ENCODE results near the gene TMEM141. TPM values are rescaled to one million over a fixed set of nuclear protein-coding genes. Genes with fewer than 3 reads are reported as not detected.

TMEM141 gene
- total RNA-seq, 2 experiments from 2014 or later: 43.2 to 70.2 TPM

- H3K79me2 ChIP-seq (ENCODE audit: insufficient read depth, low read depth, low read length): no peaks in the 10 kb centered on the region
- BruUV-seq (replicated peaks): no TSS peak
- ChIA-PET POLR2A (no interaction called here), CTCF (ENCODE audit: unreplicated experiment) (no interaction called here)
- DNase-seq (ENCODE audit: low spot score): no peak
- H4K20me1 ChIP-seq (ENCODE audit: insufficient read depth, low read length): no peaks in the 10 kb centered on the region
- no peaks in the 10 kb centered on the region for H3K4me1 ChIP-seq (ENCODE audit: insufficient read depth, low read length, poor library complexity, severe bottlenecking)
- intact Hi-C loops (cut with micrococcal nuclease; ENCODE audit: unreplicated experiment): no loop called here
- no peaks in the 10 kb centered on the region for H3K9me2 ChIP-seq (ENCODE audit: insufficient read depth, low read length)
- no peak overlapping the region for H3K27ac ChIP-seq (ENCODE audit: low read depth, low read length, poor library complexity, severe bottlenecking)
- no peak overlapping the region for H3K4me3 ChIP-seq (ENCODE audit: low read depth, low read length, poor library complexity, severe bottlenecking)
- TF ChIP-seq, protein P1, sequence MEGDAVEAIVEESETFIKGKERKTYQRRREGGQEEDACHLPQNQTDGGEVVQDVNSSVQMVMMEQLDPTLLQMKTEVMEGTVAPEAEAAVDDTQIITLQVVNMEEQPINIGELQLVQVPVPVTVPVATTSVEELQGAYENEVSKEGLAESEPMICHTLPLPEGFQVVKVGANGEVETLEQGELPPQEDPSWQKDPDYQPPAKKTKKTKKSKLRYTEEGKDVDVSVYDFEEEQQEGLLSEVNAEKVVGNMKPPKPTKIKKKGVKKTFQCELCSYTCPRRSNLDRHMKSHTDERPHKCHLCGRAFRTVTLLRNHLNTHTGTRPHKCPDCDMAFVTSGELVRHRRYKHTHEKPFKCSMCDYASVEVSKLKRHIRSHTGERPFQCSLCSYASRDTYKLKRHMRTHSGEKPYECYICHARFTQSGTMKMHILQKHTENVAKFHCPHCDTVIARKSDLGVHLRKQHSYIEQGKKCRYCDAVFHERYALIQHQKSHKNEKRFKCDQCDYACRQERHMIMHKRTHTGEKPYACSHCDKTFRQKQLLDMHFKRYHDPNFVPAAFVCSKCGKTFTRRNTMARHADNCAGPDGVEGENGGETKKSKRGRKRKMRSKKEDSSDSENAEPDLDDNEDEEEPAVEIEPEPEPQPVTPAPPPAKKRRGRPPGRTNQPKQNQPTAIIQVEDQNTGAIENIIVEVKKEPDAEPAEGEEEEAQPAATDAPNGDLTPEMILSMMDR (conservative IDR thresholded peaks at IDR 0.05; ENCODE audit: low read length): no peak
- no peak for TF ChIP-seq EZH2phosphoT487 (IDR thresholded peaks at IDR 0.05; ENCODE audit: borderline replicate concordance, low read depth, low read length)
- H3K9me3 ChIP-seq (ENCODE audit: low read length): peaks cover 10% of the 10 kb centered on the region; the same call in 1 of the 2 replicates
- no peaks in the 10 kb centered on the region for H3K36me3 ChIP-seq (ENCODE audit: insufficient read depth, low read length)
- no peak overlapping the region for H2AFZ ChIP-seq (ENCODE audit: low read length)
- H3K4me2 ChIP-seq (ENCODE audit: low read length): no peak overlapping the region
Observed at GRCh38 chr9:136756836-136757235, 34.3 kb upstream of the TMEM141 start.

DNA sequence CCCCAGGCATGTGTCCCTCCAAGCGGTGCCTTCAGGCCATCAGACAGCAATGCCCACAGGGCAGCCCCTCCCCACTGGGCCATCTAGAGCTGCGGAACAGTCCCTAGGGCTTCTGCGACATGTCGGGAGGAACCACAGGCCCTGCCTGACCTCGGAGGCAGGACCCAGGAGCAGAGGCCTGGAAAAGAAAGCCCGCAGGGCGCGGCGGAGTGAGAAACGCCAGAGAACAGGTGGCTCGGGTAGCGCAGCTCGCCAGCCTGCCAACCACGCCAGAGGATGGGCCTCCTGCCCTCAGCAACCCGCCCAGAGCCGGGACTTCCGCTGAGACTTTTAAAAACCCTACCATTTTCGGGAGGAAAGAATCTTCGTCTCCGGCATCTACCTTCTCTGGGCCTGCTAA lies 33.8 kb upstream of the TMEM141 start:
- POLR2A ChIA-PET: no interaction called here
- intact Hi-C loops (cut with micrococcal nuclease; ENCODE audit: unreplicated experiment): no loop called here
- Histone ChIP-seq H3K79me2 (ENCODE audit: insufficient read depth, low read depth, low read length) (no peaks in the 10 kb centered on the region), H3K27ac (ENCODE audit: low read depth, low read length, poor library complexity, severe bottlenecking) (no peak overlapping the region), H4K20me1 (ENCODE audit: insufficient read depth, low read length) (no peaks in the 10 kb centered on the region), H3K4me2 (ENCODE audit: low read length) (no peak overlapping the region), H3K4me3 (ENCODE audit: low read depth, low read length, poor library complexity, severe bottlenecking) (no peak overlapping the region), H3K9me2 (ENCODE audit: insufficient read depth, low read length) (no peaks in the 10 kb centered on the region), H3K4me1 (ENCODE audit: insufficient read depth, low read length, poor library complexity, severe bottlenecking) (no peaks in the 10 kb centered on the region), H3K9me3 (ENCODE audit: low read length) (peaks cover 5% of the 10 kb centered on the region; the same call in 1 of the 2 replicates), H2AFZ (ENCODE audit: low read length) (no peak overlapping the region), H3K36me3 (ENCODE audit: insufficient read depth, low read length) (no peaks in the 10 kb centered on the region)
- no TSS peak for BruUV-seq (replicated peaks)
- CTCF ChIA-PET (ENCODE audit: unreplicated experiment): interaction anchor here (0.6 to 0.7 kb wide), 2 partner anchors 34 to 604 kb away, joined by 3 read pairs; no protein-coding TSS in a partner anchor
- TF ChIP-seq EZH2phosphoT487 (IDR thresholded peaks at IDR 0.05; ENCODE audit: borderline replicate concordance, low read depth, low read length): no peak
- TF ChIP-seq, protein P1 (conservative IDR thresholded peaks at IDR 0.05; ENCODE audit: low read length): no peak
- no peak for DNase-seq (ENCODE audit: low spot score)

- H3K9me2 ChIP-seq (ENCODE audit: insufficient read depth, low read length): no peaks in the 10 kb centered on the region
- no peaks in the 10 kb centered on the region for H3K79me2 ChIP-seq (ENCODE audit: insufficient read depth, low read depth, low read length)
- no peak overlapping the region for H3K4me3 ChIP-seq (ENCODE audit: low read depth, low read length, poor library complexity, severe bottlenecking)
- ChIA-PET POLR2A (no interaction called here), CTCF (ENCODE audit: unreplicated experiment) (interaction anchor here (0.6 to 0.7 kb wide), 2 partner anchors 34 to 605 kb away, joined by 3 read pairs; no protein-coding TSS in a partner anchor)
- no peak overlapping the region for H3K4me2 ChIP-seq (ENCODE audit: low read length)
- no peak for DNase-seq (ENCODE audit: low spot score)
- no peaks in the 10 kb centered on the region for H4K20me1 ChIP-seq (ENCODE audit: insufficient read depth, low read length)
- BruUV-seq (replicated peaks): no TSS peak
- H2AFZ ChIP-seq (ENCODE audit: low read length): no peak overlapping the region
- intact Hi-C loops (cut with micrococcal nuclease; ENCODE audit: unreplicated experiment): no loop called here
- H3K36me3 ChIP-seq (ENCODE audit: insufficient read depth, low read length): no peaks in the 10 kb centered on the region
- H3K9me3 ChIP-seq (ENCODE audit: low read length): peaks cover under 1% of the 10 kb centered on the region; the same call in 1 of the 2 replicates
- no peak overlapping the region for H3K27ac ChIP-seq (ENCODE audit: low read depth, low read length, poor library complexity, severe bottlenecking)
- TF ChIP-seq, protein P1 (conservative IDR thresholded peaks at IDR 0.05; ENCODE audit: low read length): no peak
- no peak for TF ChIP-seq EZH2phosphoT487 (IDR thresholded peaks at IDR 0.05; ENCODE audit: borderline replicate concordance, low read depth, low read length)
- H3K4me1 ChIP-seq (ENCODE audit: insufficient read depth, low read length, poor library complexity, severe bottlenecking): no peaks in the 10 kb centered on the region
Observed at GRCh38 chr9:136757751-136758140, 33.4 kb upstream of the TMEM141 start.
